Fibroblast of mammary gland (primary cell): Measurements from ENCODE around the gene FAM50B.

Experiments
- DNase-seq: peaks from one replicate; pipeline ENCODE4 v3.0.0-alpha.2; 2010; ENCODE audit warnings: low read depth
- H3K4me3 ChIP-seq: 2 replicates; pipeline ENCODE4 v1.5.1; 2011; ENCODE audit warnings: low read depth, mild to moderate bottlenecking, low read length, moderate library complexity; ENCODE audit not compliant: control insufficient read depth
- TF ChIP-seq, protein P1 (sequence below): conservative IDR thresholded peaks from 2 replicates; pipeline ENCODE4 v1.5.1; 2011; ENCODE audit warnings: low read depth, low read length, inconsistent platforms; ENCODE audit not compliant: control insufficient read depth, insufficient read depth

FAM50B gene

GRCh38 chr6:3876866-3877265, 27.7 kb downstream of the FAM50B start:
- TF ChIP-seq, protein P1, sequence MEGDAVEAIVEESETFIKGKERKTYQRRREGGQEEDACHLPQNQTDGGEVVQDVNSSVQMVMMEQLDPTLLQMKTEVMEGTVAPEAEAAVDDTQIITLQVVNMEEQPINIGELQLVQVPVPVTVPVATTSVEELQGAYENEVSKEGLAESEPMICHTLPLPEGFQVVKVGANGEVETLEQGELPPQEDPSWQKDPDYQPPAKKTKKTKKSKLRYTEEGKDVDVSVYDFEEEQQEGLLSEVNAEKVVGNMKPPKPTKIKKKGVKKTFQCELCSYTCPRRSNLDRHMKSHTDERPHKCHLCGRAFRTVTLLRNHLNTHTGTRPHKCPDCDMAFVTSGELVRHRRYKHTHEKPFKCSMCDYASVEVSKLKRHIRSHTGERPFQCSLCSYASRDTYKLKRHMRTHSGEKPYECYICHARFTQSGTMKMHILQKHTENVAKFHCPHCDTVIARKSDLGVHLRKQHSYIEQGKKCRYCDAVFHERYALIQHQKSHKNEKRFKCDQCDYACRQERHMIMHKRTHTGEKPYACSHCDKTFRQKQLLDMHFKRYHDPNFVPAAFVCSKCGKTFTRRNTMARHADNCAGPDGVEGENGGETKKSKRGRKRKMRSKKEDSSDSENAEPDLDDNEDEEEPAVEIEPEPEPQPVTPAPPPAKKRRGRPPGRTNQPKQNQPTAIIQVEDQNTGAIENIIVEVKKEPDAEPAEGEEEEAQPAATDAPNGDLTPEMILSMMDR = no peak
- DNase-seq = peak; percentile 71
- H3K4me3 ChIP-seq = no peak overlapping the region

- TF ChIP-seq, protein P1 = no peak
- H3K4me3 ChIP-seq = no peak overlapping the region
- peak; percentile 36 for DNase-seq
Measured at GRCh38 chr6:3878048-3878666, 29.0 kb downstream of the FAM50B start.

DNA sequence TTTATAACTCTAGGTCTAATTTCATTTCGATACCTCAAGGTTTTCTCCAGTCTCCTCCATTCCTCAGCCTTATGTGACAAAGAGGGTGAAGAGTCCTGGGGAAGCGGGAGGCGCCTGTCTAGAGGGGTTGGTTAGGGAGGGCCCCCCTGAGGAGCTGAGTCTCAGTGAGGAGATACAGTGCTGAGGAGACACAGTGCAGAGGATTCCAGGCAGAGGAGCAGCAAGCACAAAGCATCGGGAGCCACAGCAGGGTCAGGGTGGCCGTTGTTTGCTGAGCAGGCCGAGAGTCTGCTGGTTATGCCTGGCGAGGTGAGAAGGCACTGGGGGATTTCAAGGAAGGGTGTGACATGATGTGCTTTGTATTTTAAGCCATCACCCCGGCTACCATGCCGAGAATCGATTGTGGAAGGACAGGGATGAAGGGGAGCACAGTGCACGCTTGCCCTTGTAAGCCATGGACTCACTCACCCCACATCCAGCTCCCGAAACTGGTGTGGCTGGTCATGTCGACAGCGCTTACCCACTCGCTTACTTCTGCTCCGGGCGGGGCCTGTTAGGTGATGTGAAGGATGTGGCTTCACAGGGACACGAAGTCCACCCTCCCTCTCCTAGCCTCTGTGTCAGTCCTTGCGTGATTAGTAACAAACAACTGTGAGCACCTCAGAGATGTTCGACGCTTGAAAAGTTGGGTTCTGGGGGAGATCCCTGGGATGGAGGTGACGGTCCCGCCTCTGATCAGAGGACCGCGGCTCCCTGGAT, 30.2 kb downstream of the FAM50B start:
- TF ChIP-seq, protein P1 = no peak
- no peak overlapping the region for H3K4me3 ChIP-seq
- no peak for DNase-seq

DNA sequence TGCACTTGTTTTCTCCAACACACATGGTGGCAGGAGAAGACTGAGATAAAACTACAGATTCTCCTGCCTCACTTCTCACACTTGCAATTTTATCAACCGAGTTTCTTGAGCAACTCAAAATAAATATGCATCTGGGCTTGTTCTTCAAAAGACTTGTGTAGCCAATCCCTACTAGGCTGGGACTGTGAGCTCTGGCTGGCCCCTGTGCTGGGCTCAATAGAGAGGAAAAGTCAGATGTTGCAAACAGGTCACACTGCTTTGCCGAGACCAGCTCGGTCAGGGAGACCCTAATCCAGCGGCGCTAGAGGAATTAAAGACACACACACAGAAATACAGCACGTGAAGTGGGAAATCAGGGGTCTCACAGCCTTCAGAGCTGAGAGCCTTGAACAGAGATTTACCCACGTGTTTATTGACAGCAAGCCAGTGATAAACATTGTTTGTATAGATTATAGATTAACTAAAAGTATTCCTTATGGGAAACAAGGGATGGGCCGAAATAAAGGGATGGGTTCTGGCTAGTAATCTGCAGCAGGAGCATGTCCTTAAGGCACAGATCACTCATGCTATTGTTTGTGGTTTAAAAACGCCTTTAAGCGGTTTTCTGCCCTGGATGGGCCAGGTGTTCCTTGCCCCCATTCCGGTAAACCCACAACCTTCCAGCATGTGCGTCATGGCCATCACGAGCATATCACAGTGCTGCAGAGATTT, 32.7 kb downstream of the FAM50B start:
- no peak for DNase-seq
- no peak overlapping the region for H3K4me3 ChIP-seq
- TF ChIP-seq, protein P1 = no peak

- TF ChIP-seq, protein P1 = no peak
- no peak overlapping the region for H3K4me3 ChIP-seq
- no peak for DNase-seq
Measured at GRCh38 chr6:3882431-3882830, 33.3 kb downstream of the FAM50B start.

DNA sequence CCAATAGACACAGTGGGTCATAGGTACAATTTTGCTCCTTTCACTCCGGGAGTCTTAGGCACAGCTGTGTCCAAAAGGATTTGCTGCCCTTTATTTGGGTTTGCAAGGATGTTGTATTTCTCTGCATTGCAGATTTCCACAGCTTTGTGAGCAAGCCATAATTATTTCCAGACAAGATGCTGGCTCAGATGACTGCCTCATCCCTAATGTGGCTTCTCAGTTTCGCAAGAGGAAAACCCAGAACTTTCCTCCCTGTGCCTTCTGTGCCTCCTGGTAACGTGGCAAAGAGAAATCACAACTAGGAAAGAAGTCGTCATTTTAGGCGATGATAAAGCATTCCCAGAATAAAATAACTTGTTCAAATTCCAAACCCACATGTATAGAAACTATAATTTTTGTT, 33.7 kb downstream of the FAM50B start:
- peak; percentile 95 for DNase-seq
- TF ChIP-seq, protein P1 = no peak
- no peak overlapping the region for H3K4me3 ChIP-seq
